ENCODE data around the gene CCNT2. TPM values are rescaled to one million over a fixed set of nuclear protein-coding genes. Genes with fewer than 3 reads are reported as not detected.

The CCNT2 gene
- total RNA-seq, 1 donor from 2014 or later, result 65.5 TPM

- H3K27ac Mint-ChIP-seq (ENCODE audit: unreplicated experiment), result no peak overlapping the region
- no peak for TF ChIP-seq CTCF (conservative IDR thresholded peaks at IDR 0.05)
- H3K9me3 Mint-ChIP-seq, result no peaks in the 10 kb centered on the region
- H3K4me3 Mint-ChIP-seq, result no peak overlapping the region
- no peak for DNase-seq (ENCODE audit: low read depth, low spot score)
- peaks cover 9% of the 10 kb centered on the region for H3K27me3 Mint-ChIP-seq (ENCODE audit: low read depth)
- H3K4me1 Mint-ChIP-seq, result peaks cover 4% of the 10 kb centered on the region
- H3K36me3 Mint-ChIP-seq (ENCODE audit: low read depth), result no peaks in the 10 kb centered on the region
Observed at GRCh38 chr2:134999521-134999920, 80.9 kb downstream of the CCNT2 start.

GRCh38 chr2:135002836-135003235, 84.2 kb downstream of the CCNT2 start:
- no peak overlapping the region for H3K27ac Mint-ChIP-seq (ENCODE audit: unreplicated experiment)
- H3K36me3 Mint-ChIP-seq (ENCODE audit: low read depth), result no peaks in the 10 kb centered on the region
- peaks cover 24% of the 10 kb centered on the region for H3K27me3 Mint-ChIP-seq (ENCODE audit: low read depth)
- no peak overlapping the region for H3K4me3 Mint-ChIP-seq
- peaks cover 4% of the 10 kb centered on the region for H3K4me1 Mint-ChIP-seq
- DNase-seq (ENCODE audit: low read depth, low spot score), result no peak
- TF ChIP-seq CTCF (conservative IDR thresholded peaks at IDR 0.05), result no peak
- H3K9me3 Mint-ChIP-seq, result no peaks in the 10 kb centered on the region

- Mint-ChIP-seq H3K4me1 (peaks cover 4% of the 10 kb centered on the region), H3K27me3 (ENCODE audit: low read depth) (peaks cover 22% of the 10 kb centered on the region), H3K36me3 (ENCODE audit: low read depth) (no peaks in the 10 kb centered on the region), H3K4me3 (no peak overlapping the region), H3K9me3 (no peaks in the 10 kb centered on the region), H3K27ac (ENCODE audit: unreplicated experiment) (no peak overlapping the region)
- DNase-seq (ENCODE audit: low read depth, low spot score), result peak; percentile 71
- peak; percentile 98 for TF ChIP-seq CTCF (conservative IDR thresholded peaks at IDR 0.05)
Observed at GRCh38 chr2:135004005-135004746, 85.6 kb downstream of the CCNT2 start.

GRCh38 chr2:135005753-135006152, 87.1 kb downstream of the CCNT2 start:
- H3K27ac Mint-ChIP-seq (ENCODE audit: unreplicated experiment), result no peak overlapping the region
- no peak for DNase-seq (ENCODE audit: low read depth, low spot score)
- H3K9me3 Mint-ChIP-seq, result no peaks in the 10 kb centered on the region
- TF ChIP-seq CTCF (conservative IDR thresholded peaks at IDR 0.05), result no peak
- peaks cover 22% of the 10 kb centered on the region for H3K27me3 Mint-ChIP-seq (ENCODE audit: low read depth)
- H3K36me3 Mint-ChIP-seq (ENCODE audit: low read depth), result no peaks in the 10 kb centered on the region
- H3K4me3 Mint-ChIP-seq, result no peak overlapping the region
- H3K4me1 Mint-ChIP-seq, result peaks cover 4% of the 10 kb centered on the region

Other genes with a start within 250 kb of the CCNT2 start
- gene TMEM163, start 199.8 kb upstream of the CCNT2 start, total RNA-seq, result 0.71 and 1.0 TPM in 2 replicates
- gene ACMSD, start 80.2 kb upstream of the CCNT2 start, total RNA-seq, result not detected in 2 replicates
- gene MAP3K19, start 128.6 kb downstream of the CCNT2 start, total RNA-seq, result not detected in 2 replicates
- gene RAB3GAP1, start 133.5 kb downstream of the CCNT2 start, total RNA-seq, result 30.7 and 32.0 TPM in 2 replicates

Measured in neural crest cell (in vitro differentiated cells).